DOHH2 (cell line): ENCODE results near the gene CREBRF.

Source experiments
- CTCF ChIP-seq: fragments of 200-600 bp; sonication (generic); IDR thresholded peaks from one replicate; pipeline ENCODE4 v1.5.1; 2014; ENCODE audit warnings: antibody characterized with exemption, mild to moderate bottlenecking, low read depth, low read length; ENCODE audit not compliant: poor library complexity, severe bottlenecking
- EZH2phosphoT487 ChIP-seq: fragments of 200-600 bp; sonication (generic); IDR thresholded peaks from 2 replicates; pipeline ENCODE4 v1.6.1; 2017; ENCODE audit warnings: borderline replicate concordance, mild to moderate bottlenecking, antibody characterized with exemption, low read length, moderate library complexity, mixed read lengths

- TF ChIP-seq CTCF (no peak), EZH2phosphoT487 (no peak)
Observed at GRCh38 chr5:173020643-173021042, 35.5 kb upstream of the CREBRF start.
